GM12878 (cell line): ENCODE results near the gene CYB5R2. TPM values are rescaled to one million over a fixed set of nuclear protein-coding genes. Genes with fewer than 3 reads are reported as not detected.

Experiments
- ATAC-seq: fragments of 200-7000 bp; cut with Tn5 transposase; 3 replicates; pipeline ENCODE4 v1.9.1; 2020; ENCODE audit warnings: mild to moderate bottlenecking, moderate library complexity
- BruUV-seq: library from RNA; stranded (reverse); fragments of 400-500 nt; replicated peaks from 2 replicates; lab custom pipeline; 2021; lab: Mats Ljungman, UMichigan
- CTCF ChIA-PET: fragments of 300-600 bp; sonication (Branson Sonifier 250); formaldehyde crosslinking; extraction: SDS; loops from one replicate; lab custom pipeline; 2021; ENCODE audit warnings: inconsistent platforms; lab: Yijun Ruan, JAX
- POLR2A ChIA-PET: fragments of 350-600 bp; formaldehyde crosslinking; extraction: SDS; loops from one replicate; lab custom pipeline; 2021; ENCODE audit warnings: inconsistent platforms; lab: Charles Lee
- RAD21 ChIA-PET: fragments of 300-600 bp; sonication (Branson Sonifier 250); formaldehyde crosslinking; loops from one replicate; lab custom pipeline; 2023; ENCODE audit warnings: antibody characterized with exemption; ENCODE audit not compliant: unreplicated experiment; lab: Charles Lee
- SMC1A ChIA-PET: fragments of 300-600 bp; sonication (Branson Sonifier 250); formaldehyde crosslinking; loops from one replicate; lab custom pipeline; 2023; ENCODE audit not compliant: unreplicated experiment, uncharacterized antibody; lab: Charles Lee
- DNase-seq: peaks from one replicate; pipeline ENCODE4 v3.0.0-alpha.2; 2011; ENCODE audit warnings: low read depth, low spot score
- FAIRE-seq: peaks from 3 replicates; lab custom pipeline; 2011; peaks lifted over from hg19 to GRCh38; lab: Jason Lieb, UNC
- H2AFZ ChIP-seq: 2 replicates; pipeline ENCODE4 v1.6.0; 2011; ENCODE audit warnings: low read depth, low read length, control low read depth; ENCODE audit not compliant: control insufficient read depth
- H3K27ac ChIP-seq: 2 replicates; pipeline ENCODE4 v1.5.1; 2011; ENCODE audit warnings: control low read depth; ENCODE audit not compliant: control insufficient read depth, insufficient read depth
- H3K27me3 ChIP-seq, 2 experiments: replicated peaks in 1 of 2; 2 replicates each; pipeline versions ENCODE4 v1.6.0 to v1.6.1; 2011; ENCODE audit warnings: low read length in 1 of 2; ENCODE audit not compliant: control insufficient read depth in 2 of 2, insufficient read depth in 2 of 2
- H3K36me3 ChIP-seq, 2 experiments: 2 replicates each; pipeline ENCODE4 v1.5.1; 2011; ENCODE audit warnings: low read length in 1 of 2; ENCODE audit not compliant: control insufficient read depth in 2 of 2, insufficient read depth in 2 of 2
- H3K4me1 ChIP-seq: 2 replicates; pipeline ENCODE4 v1.6.1; 2011; ENCODE audit warnings: mild to moderate bottlenecking, low read length, moderate library complexity, mixed read lengths; ENCODE audit not compliant: control insufficient read depth, insufficient read depth
- H3K4me2 ChIP-seq: 2 replicates; pipeline ENCODE4 v1.6.0; 2011; ENCODE audit warnings: control low read depth; ENCODE audit not compliant: control insufficient read depth, insufficient read depth
- H3K4me3 ChIP-seq: fragments of 200-600 bp; sonication (generic); 2 replicates; pipeline ENCODE4 v1.5.1; 2016
- H3K79me2 ChIP-seq: 2 replicates; pipeline ENCODE4 v1.6.0; 2011; ENCODE audit warnings: low read length; ENCODE audit not compliant: control insufficient read depth, insufficient read depth
- H3K9ac ChIP-seq: 2 replicates; pipeline ENCODE4 v1.8.0; 2011; ENCODE audit warnings: low read length, control low read depth, mixed read lengths; ENCODE audit not compliant: control insufficient read depth, insufficient read depth
- H3K9me3 ChIP-seq: replicated peaks from 3 replicates; pipeline ENCODE4 v1.5.1; 2011; ENCODE audit warnings: mild to moderate bottlenecking, low read length; ENCODE audit not compliant: control insufficient read depth, insufficient read depth
- H4K20me1 ChIP-seq: 2 replicates; pipeline ENCODE4 v1.6.0; 2011; ENCODE audit not compliant: control insufficient read depth, insufficient read depth
- BHLHE40 ChIP-seq, 2 experiments: fragments of 450-650 bp in 1 of 2; IDR thresholded peaks; 2 replicates each; pipeline ENCODE4 v1.6.1; 2011 to 2017; ENCODE audit warnings: low read depth in 2 of 2, borderline replicate concordance in 1 of 2, improper control_type of control experiment in 1 of 2, low read length in 1 of 2, mild to moderate bottlenecking in 1 of 2
- CBX3 ChIP-seq: fragments of 200-600 bp; sonication (generic); IDR thresholded peaks from 2 replicates; pipeline ENCODE4 v1.6.1; 2016; ENCODE audit warnings: low read depth, borderline replicate concordance
- CHD2 ChIP-seq: IDR thresholded peaks from 2 replicates; pipeline ENCODE4 v1.6.1; 2011; ENCODE audit warnings: low read depth, low read length, improper control_type of control experiment, borderline replicate concordance
- CTCF ChIP-seq, 3 experiments: IDR thresholded peaks in 2 of 3; conservative IDR thresholded peaks in 1 of 3; 2 replicates each; pipeline ENCODE4 v1.5.1; 2011; ENCODE audit warnings: low read depth in 3 of 3, low read length in 3 of 3, mild to moderate bottlenecking in 3 of 3, control low read depth in 2 of 3, moderate library complexity in 2 of 3, inconsistent platforms in 1 of 3, mixed read lengths in 1 of 3; ENCODE audit not compliant: control insufficient read depth in 2 of 3, insufficient read depth in 1 of 3; ENCODE audit errors: extremely low read depth in 1 of 3
- ETV6 ChIP-seq, 2 experiments: fragments of 450-650 bp in 1 of 2; IDR thresholded peaks in 1 of 2; conservative IDR thresholded peaks in 1 of 2; 2 replicates each; pipeline ENCODE4 v1.6.1; 2014; ENCODE audit warnings: antibody characterized with exemption in 1 of 2, borderline replicate concordance in 1 of 2, low read depth in 1 of 2, mild to moderate bottlenecking in 1 of 2, moderate library complexity in 1 of 2
- EZH2 ChIP-seq: IDR thresholded peaks from 2 replicates; pipeline ENCODE4 v1.6.1; 2012; ENCODE audit warnings: low read depth, mild to moderate bottlenecking, control low read depth, inconsistent platforms, low read length, borderline replicate concordance; ENCODE audit not compliant: control insufficient read depth
- HDGF ChIP-seq: fragments of 450-650 bp; IDR thresholded peaks from 2 replicates; pipeline ENCODE4 v1.6.1; 2016; ENCODE audit warnings: antibody characterized with exemption
- KDM1A ChIP-seq: fragments of 200-600 bp; sonication (generic); IDR thresholded peaks from 2 replicates; pipeline ENCODE4 v1.6.1; 2016; ENCODE audit warnings: borderline replicate concordance
- TCF7 ChIP-seq: IDR thresholded peaks from 2 replicates; pipeline ENCODE4 v1.6.1; 2014; ENCODE audit warnings: antibody characterized with exemption, borderline replicate concordance
- WRNIP1 ChIP-seq: IDR thresholded peaks from 2 replicates; pipeline ENCODE4 v1.6.1; 2011; ENCODE audit warnings: low read depth, low read length, improper control_type of control experiment, borderline replicate concordance
- ZSCAN29 ChIP-seq: fragments of 450-650 bp; IDR thresholded peaks from 2 replicates; pipeline ENCODE4 v1.6.1; 2017; ENCODE audit warnings: mild to moderate bottlenecking, moderate library complexity
- WGBS: methylation state at CpG from one replicate; pipeline ENCODE4 v1.1.6; 2016; ENCODE audit warnings: low lambda C conversion rate; ENCODE audit not compliant: insufficient replicate concordance, insufficient coverage; ENCODE audit errors: missing lambda C conversion rate; 5-methylcytosine and 5-hydroxymethylcytosine counted together
- in situ Hi-C: fragments of 300-500 bp; cut with MboI; formaldehyde crosslinking; loops from 9 replicates; pipeline ENCODE4 v1.14.3; 2018; ENCODE audit warnings: mixed read lengths
- intact Hi-C: fragments of 100-400 bp; cut with micrococcal nuclease; formaldehyde crosslinking; loops from one replicate; pipeline ENCODE4 v1.14.2; 2022; ENCODE audit not compliant: unreplicated experiment
- polyA plus RNA-seq, 11 experiments: library from polyadenylated mRNA; depleted of rRNA in 4 of 11; unstranded in 6 of 11; stranded (reverse) in 5 of 11; fragments of >200 nt; fragmentation: Nextera tagmentation in 4 of 11; fragmentation: Illumina TruSeq in 1 of 11; extraction: Ambion mirVana in 4 of 11; extraction: Trizol in 1 of 11; gene quantifications; 1 replicate in 1 of 11; 2 replicates in 10 of 11; pipeline versions ENCODE4 v1.2.1 to v1.2.3, GENCODE V29; 2011 to 2016; ENCODE audit warnings: inconsistent platforms in 2 of 11, missing spikeins in 2 of 11, low read depth in 1 of 11
- total RNA-seq, 4 experiments: library from RNA; depleted of rRNA in 3 of 4; stranded (reverse); fragments of >200 nt in 3 of 4; fragmentation: Illumina TruSeq in 1 of 4; extraction: Trizol in 1 of 4; gene quantifications; 2 replicates each; pipeline versions ENCODE4 v1.2.1 to v1.2.3, GENCODE V29; 2013 to 2021
- TF ChIP-seq, protein P1 (sequence below): fragments of 450-650 bp; formaldehyde crosslinking; IDR thresholded peaks from 2 replicates; pipeline ENCODE4 v1.5.0; 2022; ENCODE audit warnings: mild to moderate bottlenecking, missing genetic modification characterization

CYB5R2 gene
- total and polyA plus RNA-seq, 10 of the 15 experiments (the other 5 are each of a cell fraction or from before 2014, with no cell fraction given), result 21.0 to 111 (median 70.4) TPM

GRCh38 chr11:7621554-7621953 lies 51.7 kb downstream of the CYB5R2 start:
- no peak overlapping the region for H3K4me2 ChIP-seq
- no peak overlapping the region for H2AFZ ChIP-seq
- no peaks in the 10 kb centered on the region for H3K9me3 ChIP-seq
- H3K27ac ChIP-seq, result no peak overlapping the region
- H3K79me2 ChIP-seq, result no peaks in the 10 kb centered on the region
- no peaks in the 10 kb centered on the region for H4K20me1 ChIP-seq
- BruUV-seq, result no TSS peak
- RAD21 ChIA-PET, result no interaction called here
- SMC1A ChIA-PET, result interaction anchor here (1.1 kb wide), 1 partner anchor 16 kb away, joined by 3 read pairs; no protein-coding TSS in a partner anchor
- no peaks in the 10 kb centered on the region for H3K27me3 ChIP-seq
- intact Hi-C loops, result no loop called here
- FAIRE-seq (no peak), ATAC-seq (no peak), DNase-seq (no peak)
- WGBS, result 38% methylated on average over 1 of the region's 1 CpG
- CTCF ChIA-PET, result no interaction called here
- in situ Hi-C loops, result no loop called here
- H3K36me3 ChIP-seq, result peaks cover 10 to 18% of the 10 kb centered on the region in 2 experiments; a peak in 3 of 4 replicates
- TF ChIP-seq HDGF (no peak), EZH2 (no peak)
- TF ChIP-seq, protein P1, sequence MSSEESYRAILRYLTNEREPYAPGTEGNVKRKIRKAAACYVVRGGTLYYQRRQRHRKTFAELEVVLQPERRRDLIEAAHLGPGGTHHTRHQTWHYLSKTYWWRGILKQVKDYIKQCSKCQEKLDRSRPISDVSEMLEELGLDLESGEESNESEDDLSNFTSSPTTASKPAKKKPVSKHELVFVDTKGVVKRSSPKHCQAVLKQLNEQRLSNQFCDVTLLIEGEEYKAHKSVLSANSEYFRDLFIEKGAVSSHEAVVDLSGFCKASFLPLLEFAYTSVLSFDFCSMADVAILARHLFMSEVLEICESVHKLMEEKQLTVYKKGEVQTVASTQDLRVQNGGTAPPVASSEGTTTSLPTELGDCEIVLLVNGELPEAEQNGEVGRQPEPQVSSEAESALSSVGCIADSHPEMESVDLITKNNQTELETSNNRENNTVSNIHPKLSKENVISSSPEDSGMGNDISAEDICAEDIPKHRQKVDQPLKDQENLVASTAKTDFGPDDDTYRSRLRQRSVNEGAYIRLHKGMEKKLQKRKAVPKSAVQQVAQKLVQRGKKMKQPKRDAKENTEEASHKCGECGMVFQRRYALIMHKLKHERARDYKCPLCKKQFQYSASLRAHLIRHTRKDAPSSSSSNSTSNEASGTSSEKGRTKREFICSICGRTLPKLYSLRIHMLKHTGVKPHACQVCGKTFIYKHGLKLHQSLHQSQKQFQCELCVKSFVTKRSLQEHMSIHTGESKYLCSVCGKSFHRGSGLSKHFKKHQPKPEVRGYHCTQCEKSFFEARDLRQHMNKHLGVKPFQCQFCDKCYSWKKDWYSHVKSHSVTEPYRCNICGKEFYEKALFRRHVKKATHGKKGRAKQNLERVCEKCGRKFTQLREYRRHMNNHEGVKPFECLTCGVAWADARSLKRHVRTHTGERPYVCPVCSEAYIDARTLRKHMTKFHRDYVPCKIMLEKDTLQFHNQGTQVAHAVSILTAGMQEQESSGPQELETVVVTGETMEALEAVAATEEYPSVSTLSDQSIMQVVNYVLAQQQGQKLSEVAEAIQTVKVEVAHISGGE (CRISPR knock-in tag), result no peak
- H3K9ac ChIP-seq, result no peak overlapping the region
- H3K4me1 ChIP-seq, result no peaks in the 10 kb centered on the region
- POLR2A ChIA-PET, result no interaction called here
- no peak overlapping the region for H3K4me3 ChIP-seq

DNA sequence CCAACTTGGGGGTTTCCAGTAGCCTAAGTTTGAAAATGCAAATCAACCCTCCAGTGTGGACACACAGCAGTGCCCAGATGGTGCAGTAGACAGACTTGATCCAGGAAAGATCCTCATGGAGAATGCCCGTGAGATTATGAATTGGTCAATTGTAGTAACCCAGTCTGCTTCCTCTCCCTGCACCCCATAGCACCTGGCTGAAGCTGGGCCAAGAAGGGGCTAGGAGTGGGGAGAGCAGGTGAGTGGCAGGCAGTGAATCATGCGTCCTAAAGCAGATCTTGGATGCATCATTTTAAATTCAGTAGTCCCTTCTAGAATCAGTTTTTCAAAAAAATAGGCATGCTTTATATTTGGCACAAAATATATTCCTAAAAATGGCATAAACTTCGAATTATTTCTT lies 52.2 kb downstream of the CYB5R2 start:
- 63% methylated on average over 3 of the region's 3 CpGs for WGBS
- ATAC-seq (no peak), FAIRE-seq (no peak)
- TF ChIP-seq CHD2 (no peak), ZSCAN29 (no peak), WRNIP1 (no peak), CBX3 (no peak), CTCF (IDR thresholded peaks at IDR 0.05 in 2 of 3, conservative IDR thresholded peaks at IDR 0.05 in 1 of 3; ENCODE audit: control insufficient read depth in 2 of 3, extremely low read depth in 1 of 3, insufficient read depth in 1 of 3, low read depth in 3 of 3, low read length in 3 of 3) (no peak), BHLHE40 (IDR thresholded peaks at IDR 0.05; ENCODE audit: borderline replicate concordance in 1 of 2, low read depth in 2 of 2, low read length in 1 of 2) (no peak), ETV6 (conservative IDR thresholded peaks at IDR 0.05 in 1 of 2, IDR thresholded peaks at IDR 0.05 in 1 of 2; ENCODE audit: borderline replicate concordance in 1 of 2, low read depth in 1 of 2) (no peak), KDM1A (no peak), EZH2 (no peak), TCF7 (no peak)

More for the DNA sequence above, 52.2 kb downstream of the CYB5R2 start:
- Histone ChIP-seq H3K9ac (no peak overlapping the region), H3K36me3 (peaks cover 10 to 18% of the 10 kb centered on the region in 2 experiments; a peak in 3 of 4 replicates), H4K20me1 (no peaks in the 10 kb centered on the region), H3K27me3 (no peaks in the 10 kb centered on the region), H3K4me1 (no peaks in the 10 kb centered on the region), H3K79me2 (no peaks in the 10 kb centered on the region), H3K27ac (no peak overlapping the region), H3K4me2 (no peak overlapping the region), H2AFZ (no peak overlapping the region), H3K4me3 (no peak overlapping the region), H3K9me3 (no peaks in the 10 kb centered on the region)
- CTCF ChIA-PET, result no interaction called here
- POLR2A ChIA-PET, result no interaction called here
- in situ Hi-C loops, result no loop called here
- SMC1A ChIA-PET, result interaction anchor here (0.7 kb wide), 1 partner anchor 10 kb away, joined by 3 read pairs; no protein-coding TSS in a partner anchor
- BruUV-seq, result no TSS peak
- RAD21 ChIA-PET, result no interaction called here
- no peak for DNase-seq
- intact Hi-C loops, result no loop called here
